ENCODE measurements around the gene SERAC1. TPM values are rescaled to one million over a fixed set of nuclear protein-coding genes. Genes with fewer than 3 reads are reported as not detected.
"Not testable (repeated sequence)": the region's sequence is repeated elsewhere in the genome, so short reads cannot be mapped to it uniquely, and the experiment has no call there.

SERAC1 gene
- polyA plus RNA-seq, 1 donor = 6.9 TPM

- peaks cover 4% of the 10 kb centered on the region for H3K4me1 ChIP-seq (ENCODE audit: control insufficient read depth, insufficient read depth, low read length)
- H3K36me3 ChIP-seq (ENCODE audit: control insufficient read depth, insufficient read depth, low read length) = peaks cover 4% of the 10 kb centered on the region
- no peaks in the 10 kb centered on the region for H3K9me3 ChIP-seq (ENCODE audit: control insufficient read depth, low read depth, low read length)
- no peak overlapping the region for H3K4me3 ChIP-seq (ENCODE audit: low read length)
- no peak overlapping the region for H3K27ac ChIP-seq (ENCODE audit: low read length)
- DNase-seq = no peak
- no peaks in the 10 kb centered on the region for H3K27me3 ChIP-seq (ENCODE audit: control insufficient read depth, insufficient read depth, low read length)
- 100% methylated on average over 1 of the region's 2 CpGs for WGBS (ENCODE audit: insufficient coverage, low lambda C conversion rate)
These were observed 9.9 kb downstream of the SERAC1 start for GRCh38 chr6:158158123-158158522.

- 100% methylated on average over 2 of the region's 5 CpGs for WGBS (ENCODE audit: insufficient coverage, low lambda C conversion rate)
These were observed 10.8 kb downstream of the SERAC1 start for GRCh38 chr6:158157064-158157764.

GRCh38 chr6:158154816-158155215 is 13.2 kb downstream of the SERAC1 start:
- no CpG with 5 or more reads among the region's 8 CpGs for WGBS (ENCODE audit: insufficient coverage, low lambda C conversion rate)
- Histone ChIP-seq H3K4me1 (ENCODE audit: control insufficient read depth, insufficient read depth, low read length) (no peaks in the 10 kb centered on the region), H3K9me3 (ENCODE audit: control insufficient read depth, low read depth, low read length) (no peaks in the 10 kb centered on the region), H3K27ac (ENCODE audit: low read length) (no peak overlapping the region), H3K27me3 (ENCODE audit: control insufficient read depth, insufficient read depth, low read length) (no peaks in the 10 kb centered on the region), H3K4me3 (ENCODE audit: low read length) (no peak overlapping the region), H3K36me3 (ENCODE audit: control insufficient read depth, insufficient read depth, low read length) (peaks cover 5% of the 10 kb centered on the region)
- no peak for DNase-seq

More at GRCh38 chr6:158157064-158157764, 10.8 kb downstream of the SERAC1 start:
- H3K4me1 ChIP-seq (ENCODE audit: control insufficient read depth, insufficient read depth, low read length) = peaks cover 4% of the 10 kb centered on the region
- DNase-seq = no peak
- H3K27me3 ChIP-seq (ENCODE audit: control insufficient read depth, insufficient read depth, low read length) = no peaks in the 10 kb centered on the region
- no peak overlapping the region for H3K27ac ChIP-seq (ENCODE audit: low read length)
- no peaks in the 10 kb centered on the region for H3K9me3 ChIP-seq (ENCODE audit: control insufficient read depth, low read depth, low read length)
- no peak overlapping the region for H3K4me3 ChIP-seq (ENCODE audit: low read length)
- peaks cover 5% of the 10 kb centered on the region for H3K36me3 ChIP-seq (ENCODE audit: control insufficient read depth, insufficient read depth, low read length)

DNA sequence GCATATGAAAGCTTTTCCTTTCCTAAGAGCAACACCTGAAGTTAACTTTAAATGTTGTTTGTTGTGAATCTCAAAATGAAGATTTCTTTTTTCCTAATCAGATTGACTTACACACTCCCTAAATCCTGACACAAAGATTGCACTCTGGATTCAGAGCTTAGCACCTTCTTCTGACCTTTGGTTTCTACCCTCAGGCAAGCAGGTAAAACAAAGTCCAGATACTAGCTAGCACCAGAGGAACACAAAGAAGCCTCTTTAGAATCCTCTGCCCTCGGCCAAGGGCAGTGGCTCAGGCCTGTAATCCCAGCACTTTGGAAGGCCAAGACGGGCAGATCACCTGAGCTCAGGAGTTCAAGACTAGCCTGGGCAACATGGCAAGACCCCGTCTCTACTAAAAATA is 14.5 kb downstream of the SERAC1 start:
- Histone ChIP-seq H3K9me3 (ENCODE audit: control insufficient read depth, low read depth, low read length) (no peaks in the 10 kb centered on the region), H3K27ac (ENCODE audit: low read length) (no peak overlapping the region), H3K4me3 (ENCODE audit: low read length) (no peak overlapping the region), H3K27me3 (ENCODE audit: control insufficient read depth, insufficient read depth, low read length) (no peaks in the 10 kb centered on the region), H3K36me3 (ENCODE audit: control insufficient read depth, insufficient read depth, low read length) (peaks cover 5% of the 10 kb centered on the region), H3K4me1 (ENCODE audit: control insufficient read depth, insufficient read depth, low read length) (no peaks in the 10 kb centered on the region)
- peak in 1 of 2 donors; percentile 48 for DNase-seq
- WGBS (ENCODE audit: insufficient coverage, low lambda C conversion rate) = 33% methylated on average over 1 of the region's 3 CpGs

- Histone ChIP-seq H3K4me3 (ENCODE audit: low read length) (no peak overlapping the region), H3K4me1 (ENCODE audit: control insufficient read depth, insufficient read depth, low read length) (no peaks in the 10 kb centered on the region), H3K27me3 (ENCODE audit: control insufficient read depth, insufficient read depth, low read length) (no peaks in the 10 kb centered on the region), H3K27ac (ENCODE audit: low read length) (no peak overlapping the region), H3K36me3 (ENCODE audit: control insufficient read depth, insufficient read depth, low read length) (peaks cover 5% of the 10 kb centered on the region), H3K9me3 (ENCODE audit: control insufficient read depth, low read depth, low read length) (no peaks in the 10 kb centered on the region)
- no peak for DNase-seq
- WGBS (ENCODE audit: insufficient coverage, low lambda C conversion rate) = 100% methylated on average over 2 of the region's 4 CpGs
These were observed 15.4 kb downstream of the SERAC1 start for GRCh38 chr6:158152659-158153058.

DNA sequence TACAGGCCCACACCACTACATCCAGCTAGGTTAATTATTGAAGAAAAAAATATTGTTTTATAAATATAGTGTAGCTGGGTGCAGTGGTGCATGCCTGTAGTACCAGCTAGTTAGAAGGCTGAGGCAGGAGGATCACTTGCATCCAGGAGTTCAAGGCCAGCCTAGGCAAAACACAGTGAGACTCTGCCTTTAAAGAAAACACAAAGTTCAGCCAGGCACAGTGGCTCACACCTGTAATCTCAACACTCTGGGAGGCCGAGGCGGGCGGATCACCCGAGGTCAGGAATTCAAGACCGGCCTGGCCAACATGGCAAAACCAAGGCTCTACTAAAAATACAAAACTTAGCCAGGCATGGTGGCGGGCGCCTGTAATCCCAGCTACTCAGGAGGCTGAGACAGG is 16.0 kb downstream of the SERAC1 start:
- H3K27me3 ChIP-seq (ENCODE audit: control insufficient read depth, insufficient read depth, low read length); H3K4me3 ChIP-seq (ENCODE audit: low read length); H3K9me3 ChIP-seq (ENCODE audit: control insufficient read depth, low read depth, low read length); H3K27ac ChIP-seq (ENCODE audit: low read length); H3K36me3 ChIP-seq (ENCODE audit: control insufficient read depth, insufficient read depth, low read length); DNase-seq; H3K4me1 ChIP-seq (ENCODE audit: control insufficient read depth, insufficient read depth, low read length): not testable (repeated sequence)
- WGBS (ENCODE audit: insufficient coverage, low lambda C conversion rate) = no CpG with 5 or more reads among the region's 7 CpGs

DNA sequence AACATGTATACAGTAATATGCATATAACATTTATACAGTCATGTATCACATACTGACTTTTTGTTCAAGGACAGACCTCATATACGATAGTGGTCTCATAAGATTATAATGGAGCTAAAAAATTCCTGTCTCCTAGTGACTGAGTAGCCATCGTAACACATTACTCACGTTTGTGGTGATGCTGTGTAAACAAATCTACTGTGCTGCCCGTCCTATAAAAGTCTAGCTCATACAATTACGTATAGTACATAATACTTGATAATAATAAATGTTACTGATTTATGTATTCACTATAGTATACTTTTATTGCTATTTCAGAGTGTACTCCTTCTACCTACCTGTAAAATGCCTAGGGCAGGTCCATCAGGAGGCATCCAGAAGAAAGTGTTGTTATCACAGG is 17.4 kb downstream of the SERAC1 start:
- Histone ChIP-seq H3K4me3 (ENCODE audit: low read length) (no peak overlapping the region), H3K4me1 (ENCODE audit: control insufficient read depth, insufficient read depth, low read length) (no peaks in the 10 kb centered on the region), H3K27me3 (ENCODE audit: control insufficient read depth, insufficient read depth, low read length) (no peaks in the 10 kb centered on the region), H3K27ac (ENCODE audit: low read length) (no peak overlapping the region), H3K36me3 (ENCODE audit: control insufficient read depth, insufficient read depth, low read length) (peaks cover 8% of the 10 kb centered on the region), H3K9me3 (ENCODE audit: control insufficient read depth, low read depth, low read length) (no peaks in the 10 kb centered on the region)
- WGBS (ENCODE audit: insufficient coverage, low lambda C conversion rate) = 84% methylated on average over 5 of the region's 5 CpGs
- DNase-seq = no peak

DNA sequence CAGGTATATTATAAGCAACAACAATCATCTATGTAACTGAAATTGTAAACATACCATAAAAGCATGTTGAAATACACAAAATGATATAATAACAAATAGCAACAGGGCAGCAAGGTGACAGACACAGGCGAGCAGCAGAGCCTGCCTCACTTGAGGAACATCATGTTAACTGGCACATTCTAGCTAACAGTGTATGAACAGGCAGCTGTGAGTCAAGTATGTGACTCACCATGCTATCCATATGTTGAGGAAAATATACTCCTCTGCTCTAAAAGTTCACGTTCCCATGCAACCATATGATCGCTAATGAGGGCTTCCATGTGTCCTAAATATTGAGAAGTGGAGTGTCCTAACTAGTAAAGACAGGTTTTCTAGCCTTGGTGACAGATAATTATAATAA is 18.4 kb downstream of the SERAC1 start:
- WGBS (ENCODE audit: insufficient coverage, low lambda C conversion rate) = no CpG with 5 or more reads among the region's 3 CpGs
- H3K27ac ChIP-seq (ENCODE audit: low read length) = no peak overlapping the region
- H3K4me3 ChIP-seq (ENCODE audit: low read length) = no peak overlapping the region

DNA sequence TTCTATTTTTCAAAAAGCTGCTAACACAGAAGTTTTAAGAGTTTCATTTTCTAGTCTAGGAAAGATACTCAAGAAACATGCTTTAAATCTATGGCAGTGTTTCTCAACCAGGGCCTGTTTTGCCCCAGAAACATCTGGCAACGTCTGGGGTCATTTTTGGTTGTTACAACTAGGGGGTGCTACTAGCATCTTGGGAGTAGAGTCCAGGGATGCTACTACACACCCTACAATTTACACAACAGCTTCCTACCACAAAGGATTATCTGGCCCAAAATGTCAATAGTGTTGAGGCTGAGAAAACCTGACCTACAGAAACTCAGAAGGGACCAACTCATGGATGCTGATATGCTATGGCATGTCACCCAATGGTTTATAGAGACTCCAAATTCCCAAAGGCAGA is 24.4 kb downstream of the SERAC1 start:
- Histone ChIP-seq H3K4me1 (ENCODE audit: control insufficient read depth, insufficient read depth, low read length) (no peaks in the 10 kb centered on the region), H3K36me3 (ENCODE audit: control insufficient read depth, insufficient read depth, low read length) (peaks cover 13% of the 10 kb centered on the region)
- WGBS (ENCODE audit: insufficient coverage, low lambda C conversion rate) = no CpG with 5 or more reads among the region's 1 CpG

More for the DNA sequence above, 18.4 kb downstream of the SERAC1 start:
- H3K9me3 ChIP-seq (ENCODE audit: control insufficient read depth, low read depth, low read length) = no peaks in the 10 kb centered on the region
- no peak for DNase-seq
- H3K4me1 ChIP-seq (ENCODE audit: control insufficient read depth, insufficient read depth, low read length) = no peaks in the 10 kb centered on the region
- H3K36me3 ChIP-seq (ENCODE audit: control insufficient read depth, insufficient read depth, low read length) = peaks cover 4% of the 10 kb centered on the region
- no peaks in the 10 kb centered on the region for H3K27me3 ChIP-seq (ENCODE audit: control insufficient read depth, insufficient read depth, low read length)

DNA sequence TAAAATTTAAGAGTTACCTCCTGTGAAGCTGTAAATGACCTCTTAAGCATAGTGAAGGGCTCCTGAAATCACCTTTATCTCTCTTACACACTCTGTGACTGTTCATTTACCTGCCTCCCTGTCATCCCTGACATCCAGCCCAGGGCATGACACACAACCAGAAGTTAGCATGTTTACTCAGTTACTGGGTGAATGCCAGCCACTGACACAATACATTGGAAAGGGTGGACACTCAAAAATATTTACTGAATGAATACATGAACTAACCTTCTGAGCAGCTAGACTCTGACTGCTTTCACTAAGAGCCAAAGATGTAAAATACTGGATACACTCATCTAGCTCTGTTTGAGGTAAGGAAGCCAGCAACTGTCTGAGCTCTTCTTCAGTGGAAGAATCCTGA is 25.3 kb downstream of the SERAC1 start:
- Histone ChIP-seq H3K36me3 (ENCODE audit: control insufficient read depth, insufficient read depth, low read length) (peaks cover 13% of the 10 kb centered on the region), H3K27ac (ENCODE audit: low read length) (no peak overlapping the region), H3K4me1 (ENCODE audit: control insufficient read depth, insufficient read depth, low read length) (no peaks in the 10 kb centered on the region), H3K9me3 (ENCODE audit: control insufficient read depth, low read depth, low read length) (no peaks in the 10 kb centered on the region), H3K4me3 (ENCODE audit: low read length) (no peak overlapping the region), H3K27me3 (ENCODE audit: control insufficient read depth, insufficient read depth, low read length) (no peaks in the 10 kb centered on the region)
- no peak for DNase-seq

More for the DNA sequence above, 24.4 kb downstream of the SERAC1 start:
- H3K27me3 ChIP-seq (ENCODE audit: control insufficient read depth, insufficient read depth, low read length) = no peaks in the 10 kb centered on the region
- H3K27ac ChIP-seq (ENCODE audit: low read length) = no peak overlapping the region
- no peak overlapping the region for H3K4me3 ChIP-seq (ENCODE audit: low read length)
- no peak for DNase-seq
- H3K9me3 ChIP-seq (ENCODE audit: control insufficient read depth, low read depth, low read length) = no peaks in the 10 kb centered on the region

DNA sequence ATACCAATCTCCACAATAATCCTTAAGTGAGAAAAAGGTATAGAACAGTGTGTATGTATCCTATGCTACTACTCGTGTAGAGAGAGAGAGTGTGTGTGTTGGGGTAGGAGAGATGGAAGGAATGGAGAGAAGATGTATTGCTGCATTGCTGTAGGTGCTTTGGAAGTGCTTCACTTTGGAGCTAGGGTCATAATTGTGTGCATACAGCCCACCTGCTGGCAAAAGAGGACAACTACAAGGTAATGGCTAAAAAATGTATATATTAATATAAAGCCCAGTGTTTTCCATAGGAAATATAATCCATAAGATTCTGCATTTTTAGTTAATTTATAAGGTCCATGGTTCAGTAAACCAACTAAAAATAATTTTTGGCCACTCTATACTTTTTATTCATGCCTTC is 36.1 kb downstream of the SERAC1 start:
- Histone ChIP-seq H3K4me3 (ENCODE audit: low read length) (no peak overlapping the region), H3K4me1 (ENCODE audit: control insufficient read depth, insufficient read depth, low read length) (no peaks in the 10 kb centered on the region), H3K27ac (ENCODE audit: low read length) (no peak overlapping the region), H3K27me3 (ENCODE audit: control insufficient read depth, insufficient read depth, low read length) (no peaks in the 10 kb centered on the region), H3K9me3 (ENCODE audit: control insufficient read depth, low read depth, low read length) (no peaks in the 10 kb centered on the region), H3K36me3 (ENCODE audit: control insufficient read depth, insufficient read depth, low read length) (no peaks in the 10 kb centered on the region)
- DNase-seq = no peak
- WGBS (ENCODE audit: insufficient coverage, low lambda C conversion rate) = no CpG with 5 or more reads among the region's 1 CpG

Measured in large intestine (tissue), 3 donors.